Brain pericyte (primary cell): ENCODE measurements around the gene SIVA1.

Experiments used
- DNase-seq: peaks from one replicate; pipeline ENCODE4 v3.0.0-alpha.2; 2012; ENCODE audit warnings: low read depth, low spot score

The SIVA1 gene

GRCh38 chr14:104770851-104771272 lies 17.9 kb downstream of the SIVA1 start:
- no peak for DNase-seq

GRCh38 chr14:104771374-104771773 lies 18.4 kb downstream of the SIVA1 start:
- no peak for DNase-seq

GRCh38 chr14:104771918-104772706 lies 19.2 kb downstream of the SIVA1 start:
- DNase-seq: no peak

GRCh38 chr14:104772707-104773504 lies 20.0 kb downstream of the SIVA1 start:
- no peak for DNase-seq

- no peak for DNase-seq
Measured at GRCh38 chr14:104773505-104774452, 20.8 kb downstream of the SIVA1 start.

- DNase-seq: no peak
Measured at GRCh38 chr14:104774453-104775072, 21.6 kb downstream of the SIVA1 start.

- DNase-seq: no peak
Measured at GRCh38 chr14:104775073-104775489, 22.1 kb downstream of the SIVA1 start.

- no peak for DNase-seq
Measured at GRCh38 chr14:104776481-104776880, 23.5 kb downstream of the SIVA1 start.

- no peak for DNase-seq
Measured at GRCh38 chr14:104776961-104777807, 24.2 kb downstream of the SIVA1 start.

- no peak for DNase-seq
Measured at GRCh38 chr14:104777808-104778249, 24.9 kb downstream of the SIVA1 start.

GRCh38 chr14:104778694-104779331 lies 25.9 kb downstream of the SIVA1 start:
- no peak for DNase-seq

GRCh38 chr14:104779776-104780512 lies 27.0 kb downstream of the SIVA1 start:
- no peak for DNase-seq

- DNase-seq: no peak
Measured at GRCh38 chr14:104780513-104781030, 27.6 kb downstream of the SIVA1 start.

- no peak for DNase-seq
Measured at GRCh38 chr14:104781271-104782077, 28.5 kb downstream of the SIVA1 start.

GRCh38 chr14:104782086-104782807 lies 29.3 kb downstream of the SIVA1 start:
- DNase-seq: no peak

GRCh38 chr14:104782808-104783139 lies 29.8 kb downstream of the SIVA1 start:
- DNase-seq: no peak

GRCh38 chr14:104783484-104784217 lies 30.7 kb downstream of the SIVA1 start:
- no peak for DNase-seq
